ENCODE results near the gene NRAP.

GRCh38 chr10:113583571-113583970 is 80.3 kb downstream of the NRAP start:
- TF ChIP-seq CTCF (IDR thresholded peaks at IDR 0.05) = no peak
- no peak for TF ChIP-seq POLR2AphosphoS5 (IDR thresholded peaks at IDR 0.05; ENCODE audit: low read depth, low read length)

Data from Panc1 (cell line).